GM12875 (cell line): Measurements from ENCODE around the gene SDK1.

Source experiments
- H3K4me3 ChIP-seq: one replicate; pipeline ENCODE4 v1.5.1; 2011; ENCODE audit warnings: low read depth, low read length, control low read depth
- CTCF ChIP-seq: IDR thresholded peaks from 2 replicates; pipeline ENCODE4 v1.5.1; 2011; ENCODE audit warnings: low read depth, mild to moderate bottlenecking, control low read depth, inconsistent platforms, low read length, moderate library complexity, borderline replicate concordance; ENCODE audit not compliant: insufficient read depth

Gene SDK1

GRCh38 chr7:3300651-3301448 is at the start of gene SDK1:
Gene SDK1 (plus strand): TSS chr7:3301252. CDS start chr7:3301587, 335 bp downstream.
- TF ChIP-seq CTCF: peak; percentile 91
- peak within 1 kb of the TSS; percentile 29 for H3K4me3 ChIP-seq

GRCh38 chr7:3254718-3255117 is 46.3 kb upstream of the SDK1 start:
- no peak for TF ChIP-seq CTCF
- no peak overlapping the region for H3K4me3 ChIP-seq

- no peak overlapping the region for H3K4me3 ChIP-seq
- no peak for TF ChIP-seq CTCF
Observed at GRCh38 chr7:3259711-3260400, 41.2 kb upstream of the SDK1 start.

- no peak overlapping the region for H3K4me3 ChIP-seq
- TF ChIP-seq CTCF: no peak
Observed at GRCh38 chr7:3260401-3260715, 40.7 kb upstream of the SDK1 start.

- no peak for TF ChIP-seq CTCF
- H3K4me3 ChIP-seq: no peak overlapping the region
Observed at GRCh38 chr7:3264693-3265339, 36.2 kb upstream of the SDK1 start.

- no peak for TF ChIP-seq CTCF
Observed at GRCh38 chr7:3265388-3265787, 35.7 kb upstream of the SDK1 start.

More at GRCh38 chr7:3265388-3265787, 35.7 kb upstream of the SDK1 start:
- no peak overlapping the region for H3K4me3 ChIP-seq
